HepG2 (cell line): ENCODE measurements around the gene AP3B1. TPM values are rescaled to one million over a fixed set of nuclear protein-coding genes. Genes with fewer than 3 reads are reported as not detected.

ENCODE experiments used
- ATAC-seq: fragments of 200-7000 bp; cut with Tn5 transposase; 3 replicates; pipeline ENCODE4 v1.9.1; 2020; ENCODE audit warnings: mild to moderate bottlenecking, moderate library complexity
- BruUV-seq: library from RNA; stranded (reverse); fragments of 400-500 nt; replicated peaks from 2 replicates; lab custom pipeline; 2021; lab: Mats Ljungman, UMichigan
- CTCF ChIA-PET: fragments of 300-600 bp; formaldehyde crosslinking; extraction: SDS; loops from one replicate; lab custom pipeline; 2021; ENCODE audit warnings: low total read pairs, inconsistent platforms, low intra/inter-chr PET ratio; lab: Yijun Ruan, JAX
- POLR2A ChIA-PET: fragments of 350-600 bp; sonication (Branson Sonifier 250); formaldehyde crosslinking; loops from one replicate; lab custom pipeline; 2020; ENCODE audit warnings: antibody characterized with exemption, inconsistent platforms; lab: Yijun Ruan, JAX
- DNase-seq: peaks from one replicate; pipeline ENCODE4 v3.0.0-alpha.2; 2015; ENCODE audit warnings: low spot score
- FAIRE-seq: peaks from 3 replicates; lab custom pipeline; 2011; peaks lifted over from hg19 to GRCh38; lab: Jason Lieb, UNC
- H2AFZ ChIP-seq: one replicate; pipeline ENCODE4 v1.6.1; 2011; ENCODE audit warnings: low read length, inconsistent platforms
- H3K27ac ChIP-seq: fragments of 300-600 bp; 3 replicates; pipeline ENCODE4 v1.8.0; 2011; ENCODE audit warnings: mixed run types, mild to moderate bottlenecking, mixed read lengths, low read length, inconsistent platforms; ENCODE audit not compliant: insufficient read depth; ENCODE audit errors: extremely low read length
- H3K27me3 ChIP-seq, 2 experiments: fragments of 200-600 bp in 1 of 2; 2 replicates in 1 of 2; 3 replicates in 1 of 2; pipeline versions ENCODE4 v1.6.0 to v1.8.0; 2011; ENCODE audit warnings: low read length in 2 of 2, mild to moderate bottlenecking in 2 of 2, moderate library complexity in 2 of 2, inconsistent platforms in 1 of 2; ENCODE audit not compliant: insufficient read depth in 2 of 2, control insufficient read depth in 1 of 2
- H3K36me3 ChIP-seq, 2 experiments: fragments of 200-600 bp in 1 of 2; replicated peaks in 1 of 2; 2 replicates in 1 of 2; 3 replicates in 1 of 2; pipeline versions ENCODE4 v1.5.1 to v1.8.0; 2011; ENCODE audit warnings: low read length in 2 of 2, inconsistent platforms in 1 of 2; ENCODE audit not compliant: insufficient read depth in 2 of 2, control insufficient read depth in 1 of 2
- H3K4me1 ChIP-seq: 2 replicates; pipeline ENCODE4 v1.5.1; 2012; ENCODE audit warnings: low read length, inconsistent platforms; ENCODE audit not compliant: insufficient read depth
- H3K4me2 ChIP-seq: 2 replicates; pipeline ENCODE4 v1.6.0; 2011; ENCODE audit warnings: low read depth, low read length, inconsistent platforms
- H3K4me3 ChIP-seq, 3 experiments: fragments of 200-600 bp in 1 of 3; sonication (generic), shearing (Covaris generic) in 1 of 3; replicated peaks in 1 of 3; 2 replicates each; pipeline ENCODE4 v1.5.1; 2011 to 2016; ENCODE audit warnings: low read length in 3 of 3, inconsistent platforms in 2 of 3, low read depth in 2 of 3, mild to moderate bottlenecking in 2 of 3, control low read depth in 1 of 3, mixed read lengths in 1 of 3; ENCODE audit not compliant: insufficient read depth in 1 of 3
- H3K79me2 ChIP-seq: one replicate; pipeline ENCODE4 v1.6.1; 2011; ENCODE audit warnings: low read length, inconsistent platforms; ENCODE audit not compliant: insufficient read depth
- H3K9ac ChIP-seq: 2 replicates; pipeline ENCODE4 v1.6.0; 2011; ENCODE audit warnings: mild to moderate bottlenecking, low read depth, low read length, inconsistent platforms; ENCODE audit not compliant: insufficient read depth
- H3K9me3 ChIP-seq: 2 replicates; pipeline ENCODE4 v1.5.1; 2012; ENCODE audit warnings: mild to moderate bottlenecking, low read length
- H4K20me1 ChIP-seq: 2 replicates; pipeline ENCODE4 v1.6.0; 2011; ENCODE audit warnings: inconsistent platforms, mild to moderate bottlenecking, low read length, moderate library complexity; ENCODE audit not compliant: insufficient read depth
- JUND ChIP-seq: sonication (generic); formaldehyde crosslinking; IDR thresholded peaks from 2 replicates; pipeline ENCODE4 v1.8.0; 2022; ENCODE audit warnings: mild to moderate bottlenecking, missing genetic modification reagents
- KDM1A ChIP-seq: IDR thresholded peaks from 2 replicates; pipeline ENCODE4 v1.6.1; 2016; ENCODE audit warnings: missing compliant biosample characterization
- KMT2A ChIP-seq: sonication (generic); formaldehyde crosslinking; IDR thresholded peaks from 2 replicates; pipeline ENCODE4 v1.4.0; 2020; ENCODE audit warnings: missing genetic modification reagents
- MIER2 ChIP-seq: IDR thresholded peaks from 2 replicates; pipeline ENCODE4 v1.6.1; 2016; ENCODE audit warnings: missing biosample characterization, missing genetic modification reagents
- NFE2 ChIP-seq: sonication (generic); formaldehyde crosslinking; IDR thresholded peaks from 2 replicates; pipeline ENCODE4 v1.4.0; 2020; ENCODE audit warnings: missing genetic modification reagents
- ZEB1 ChIP-seq: IDR thresholded peaks from 2 replicates; pipeline ENCODE4 v1.6.1; 2012; ENCODE audit warnings: mild to moderate bottlenecking, low read depth, inconsistent platforms; ENCODE audit not compliant: insufficient replicate concordance
- ZNF234 ChIP-seq: sonication (generic); formaldehyde crosslinking; conservative IDR thresholded peaks from 2 replicates; pipeline ENCODE4 v1.5.1; 2020; ENCODE audit warnings: mild to moderate bottlenecking, missing genetic modification reagents
- ZNF3 ChIP-seq: IDR thresholded peaks from 2 replicates; pipeline ENCODE4 v1.7.0; 2017; ENCODE audit warnings: inconsistent platforms
- ZNF577 ChIP-seq: sonication (generic); formaldehyde crosslinking; IDR thresholded peaks from 2 replicates; pipeline ENCODE4 v1.4.0; 2020; ENCODE audit warnings: mild to moderate bottlenecking, low read depth, missing genetic modification reagents, borderline replicate concordance
- ZNF629 ChIP-seq: sonication (generic); formaldehyde crosslinking; conservative IDR thresholded peaks from 2 replicates; pipeline ENCODE4 v1.5.0; 2020; ENCODE audit warnings: missing genetic modification reagents
- WGBS: methylation state at CpG from one replicate; pipeline ENCODE4 v1.1.6; 2017; ENCODE audit warnings: low lambda C conversion rate; 5-methylcytosine and 5-hydroxymethylcytosine counted together
- in situ Hi-C: cut with HindIII; loops from 2 replicates; pipeline ENCODE4 v1.10.0; 2017; ENCODE audit warnings: low pct_unique_long_range_greater_than_20kb; ENCODE audit not compliant: extremely low pct_ligation_motif_present
- intact Hi-C: fragments of 100-400 bp; cut with micrococcal nuclease; formaldehyde crosslinking; loops from one replicate; pipeline ENCODE4 v1.10.0; 2022; ENCODE audit not compliant: unreplicated experiment
- polyA plus RNA-seq, 8 experiments: library from polyadenylated mRNA; depleted of rRNA in 3 of 8; stranded (reverse) in 7 of 8; unstranded in 1 of 8; fragments of >200 nt; fragmentation: Illumina TruSeq in 4 of 8; extraction: Trizol in 4 of 8; gene quantifications; 2 replicates each; pipeline versions ENCODE4 v1.2.1 to v1.2.3, GENCODE V29; 2011 to 2016; ENCODE audit warnings: low read depth in 4 of 8, missing spikeins in 1 of 8, mixed read lengths in 1 of 8; ENCODE audit not compliant: insufficient read depth in 1 of 8
- total RNA-seq, 5 experiments: library from RNA; depleted of rRNA; stranded (reverse); fragments of >200 nt; fragmentation: Illumina TruSeq; extraction: Trizol; gene quantifications; 2 replicates each; pipeline ENCODE4 v1.2.3, GENCODE V29; 2016; ENCODE audit warnings: low read depth in 1 of 5
- TF ChIP-seq, protein P1 (sequence below): sonication (generic); formaldehyde crosslinking; IDR thresholded peaks from 2 replicates; pipeline ENCODE4 v1.5.0; 2020; ENCODE audit warnings: mild to moderate bottlenecking, missing genetic modification reagents
- TF ChIP-seq, protein P2 (sequence below): sonication (generic); formaldehyde crosslinking; IDR thresholded peaks from 2 replicates; pipeline ENCODE4 v1.4.0; 2020; ENCODE audit warnings: missing genetic modification reagents
- TF ChIP-seq, protein P3 (sequence below): IDR thresholded peaks from 2 replicates; pipeline ENCODE4 v1.6.1; 2018; ENCODE audit warnings: missing genetic modification reagents
- TF ChIP-seq, protein P4 (sequence below): sonication (generic); formaldehyde crosslinking; IDR thresholded peaks from 2 replicates; pipeline ENCODE4 v1.4.0; 2020; ENCODE audit warnings: mild to moderate bottlenecking, missing genetic modification reagents

The AP3B1 gene
- total and polyA plus RNA-seq, 2 of the 13 experiments (the other 11 are each of a cell fraction or from before 2014, with no cell fraction given) = 37.7 to 51.2 TPM

DNA sequence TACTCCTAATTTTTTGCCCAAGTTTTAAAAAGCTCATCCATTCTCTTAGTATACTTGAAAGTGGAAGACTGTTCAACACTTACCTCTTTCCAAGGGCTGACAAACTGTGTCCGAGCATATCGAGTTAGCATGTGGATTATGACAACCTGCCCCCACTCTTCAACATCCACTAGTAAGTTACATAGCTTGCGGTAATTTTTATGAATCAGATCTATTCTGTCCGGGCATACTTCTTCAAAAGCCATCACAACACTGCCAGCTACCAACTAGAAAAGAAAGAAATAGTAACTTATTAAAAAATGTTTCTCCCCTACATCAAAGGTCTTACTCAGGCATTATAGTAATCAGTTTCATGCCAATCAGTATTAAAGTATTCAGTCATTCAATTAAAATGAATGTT is 78.5 kb downstream of the AP3B1 start:
- FAIRE-seq = no peak
- in situ Hi-C loops = no loop called here
- POLR2A ChIA-PET = no interaction called here
- DNase-seq = no peak
- Histone ChIP-seq H3K9me3 (no peaks in the 10 kb centered on the region), H3K27me3 (no peaks in the 10 kb centered on the region), H3K9ac (no peak overlapping the region), H3K4me2 (no peak overlapping the region), H3K36me3 (peaks cover 0 to 21% of the 10 kb centered on the region in 2 experiments; a peak in 4 of 5 replicates), H3K4me3 (no peak overlapping the region), H2AFZ (no peak overlapping the region), H4K20me1 (no peaks in the 10 kb centered on the region), H3K79me2 (no peaks in the 10 kb centered on the region), H3K27ac (no peak overlapping the region), H3K4me1 (no peaks in the 10 kb centered on the region)
- WGBS = 98% methylated on average over 4 of the region's 4 CpGs
- no peak for ATAC-seq
- intact Hi-C loops = no loop called here
- BruUV-seq = no TSS peak
- CTCF ChIA-PET = no interaction called here
- TF ChIP-seq, protein P1, sequence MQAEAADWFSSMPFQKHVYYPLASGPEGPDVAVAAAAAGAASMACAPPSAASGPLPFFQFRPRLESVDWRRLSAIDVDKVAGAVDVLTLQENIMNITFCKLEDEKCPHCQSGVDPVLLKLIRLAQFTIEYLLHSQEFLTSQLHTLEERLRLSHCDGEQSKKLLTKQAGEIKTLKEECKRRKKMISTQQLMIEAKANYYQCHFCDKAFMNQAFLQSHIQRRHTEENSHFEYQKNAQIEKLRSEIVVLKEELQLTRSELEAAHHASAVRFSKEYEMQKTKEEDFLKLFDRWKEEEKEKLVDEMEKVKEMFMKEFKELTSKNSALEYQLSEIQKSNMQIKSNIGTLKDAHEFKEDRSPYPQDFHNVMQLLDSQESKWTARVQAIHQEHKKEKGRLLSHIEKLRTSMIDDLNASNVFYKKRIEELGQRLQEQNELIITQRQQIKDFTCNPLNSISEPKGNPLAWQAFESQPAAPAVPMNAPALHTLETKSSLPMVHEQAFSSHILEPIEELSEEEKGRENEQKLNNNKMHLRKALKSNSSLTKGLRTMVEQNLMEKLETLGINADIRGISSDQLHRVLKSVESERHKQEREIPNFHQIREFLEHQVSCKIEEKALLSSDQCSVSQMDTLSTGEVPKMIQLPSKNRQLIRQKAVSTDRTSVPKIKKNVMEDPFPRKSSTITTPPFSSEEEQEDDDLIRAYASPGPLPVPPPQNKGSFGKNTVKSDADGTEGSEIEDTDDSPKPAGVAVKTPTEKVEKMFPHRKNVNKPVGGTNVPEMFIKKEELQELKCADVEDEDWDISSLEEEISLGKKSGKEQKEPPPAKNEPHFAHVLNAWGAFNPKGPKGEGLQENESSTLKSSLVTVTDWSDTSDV (CRISPR knock-in tag) = no peak
- no peak for TF ChIP-seq KMT2A (CRISPR knock-in tag)
- TF ChIP-seq ZNF234 (CRISPR knock-in tag) = no peak
- no peak for TF ChIP-seq KDM1A (CRISPR knock-in tag)
- TF ChIP-seq, protein P2, sequence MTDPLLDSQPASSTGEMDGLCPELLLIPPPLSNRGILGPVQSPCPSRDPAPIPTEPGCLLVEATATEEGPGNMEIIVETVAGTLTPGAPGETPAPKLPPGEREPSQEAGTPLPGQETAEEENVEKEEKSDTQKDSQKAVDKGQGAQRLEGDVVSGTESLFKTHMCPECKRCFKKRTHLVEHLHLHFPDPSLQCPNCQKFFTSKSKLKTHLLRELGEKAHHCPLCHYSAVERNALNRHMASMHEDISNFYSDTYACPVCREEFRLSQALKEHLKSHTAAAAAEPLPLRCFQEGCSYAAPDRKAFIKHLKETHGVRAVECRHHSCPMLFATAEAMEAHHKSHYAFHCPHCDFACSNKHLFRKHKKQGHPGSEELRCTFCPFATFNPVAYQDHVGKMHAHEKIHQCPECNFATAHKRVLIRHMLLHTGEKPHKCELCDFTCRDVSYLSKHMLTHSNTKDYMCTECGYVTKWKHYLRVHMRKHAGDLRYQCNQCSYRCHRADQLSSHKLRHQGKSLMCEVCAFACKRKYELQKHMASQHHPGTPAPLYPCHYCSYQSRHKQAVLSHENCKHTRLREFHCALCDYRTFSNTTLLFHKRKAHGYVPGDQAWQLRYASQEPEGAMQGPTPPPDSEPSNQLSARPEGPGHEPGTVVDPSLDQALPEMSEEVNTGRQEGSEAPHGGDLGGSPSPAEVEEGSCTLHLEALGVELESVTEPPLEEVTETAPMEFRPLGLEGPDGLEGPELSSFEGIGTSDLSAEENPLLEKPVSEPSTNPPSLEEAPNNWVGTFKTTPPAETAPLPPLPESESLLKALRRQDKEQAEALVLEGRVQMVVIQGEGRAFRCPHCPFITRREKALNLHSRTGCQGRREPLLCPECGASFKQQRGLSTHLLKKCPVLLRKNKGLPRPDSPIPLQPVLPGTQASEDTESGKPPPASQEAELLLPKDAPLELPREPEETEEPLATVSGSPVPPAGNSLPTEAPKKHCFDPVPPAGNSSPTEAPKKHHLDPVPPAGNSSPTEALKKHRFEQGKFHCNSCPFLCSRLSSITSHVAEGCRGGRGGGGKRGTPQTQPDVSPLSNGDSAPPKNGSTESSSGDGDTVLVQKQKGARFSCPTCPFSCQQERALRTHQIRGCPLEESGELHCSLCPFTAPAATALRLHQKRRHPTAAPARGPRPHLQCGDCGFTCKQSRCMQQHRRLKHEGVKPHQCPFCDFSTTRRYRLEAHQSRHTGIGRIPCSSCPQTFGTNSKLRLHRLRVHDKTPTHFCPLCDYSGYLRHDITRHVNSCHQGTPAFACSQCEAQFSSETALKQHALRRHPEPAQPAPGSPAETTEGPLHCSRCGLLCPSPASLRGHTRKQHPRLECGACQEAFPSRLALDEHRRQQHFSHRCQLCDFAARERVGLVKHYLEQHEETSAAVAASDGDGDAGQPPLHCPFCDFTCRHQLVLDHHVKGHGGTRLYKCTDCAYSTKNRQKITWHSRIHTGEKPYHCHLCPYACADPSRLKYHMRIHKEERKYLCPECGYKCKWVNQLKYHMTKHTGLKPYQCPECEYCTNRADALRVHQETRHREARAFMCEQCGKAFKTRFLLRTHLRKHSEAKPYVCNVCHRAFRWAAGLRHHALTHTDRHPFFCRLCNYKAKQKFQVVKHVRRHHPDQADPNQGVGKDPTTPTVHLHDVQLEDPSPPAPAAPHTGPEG (CRISPR knock-in tag) = no peak
- TF ChIP-seq ZNF577 (CRISPR knock-in tag) = no peak
- TF ChIP-seq, protein P3, sequence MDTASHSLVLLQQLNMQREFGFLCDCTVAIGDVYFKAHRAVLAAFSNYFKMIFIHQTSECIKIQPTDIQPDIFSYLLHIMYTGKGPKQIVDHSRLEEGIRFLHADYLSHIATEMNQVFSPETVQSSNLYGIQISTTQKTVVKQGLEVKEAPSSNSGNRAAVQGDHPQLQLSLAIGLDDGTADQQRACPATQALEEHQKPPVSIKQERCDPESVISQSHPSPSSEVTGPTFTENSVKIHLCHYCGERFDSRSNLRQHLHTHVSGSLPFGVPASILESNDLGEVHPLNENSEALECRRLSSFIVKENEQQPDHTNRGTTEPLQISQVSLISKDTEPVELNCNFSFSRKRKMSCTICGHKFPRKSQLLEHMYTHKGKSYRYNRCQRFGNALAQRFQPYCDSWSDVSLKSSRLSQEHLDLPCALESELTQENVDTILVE (CRISPR knock-in tag) = no peak
- no peak for TF ChIP-seq MIER2 (CRISPR knock-in tag)
- no peak for TF ChIP-seq JUND (CRISPR knock-in tag)
- no peak for TF ChIP-seq NFE2 (CRISPR knock-in tag)
- no peak for TF ChIP-seq ZNF629 (CRISPR knock-in tag)
- TF ChIP-seq, protein P4, sequence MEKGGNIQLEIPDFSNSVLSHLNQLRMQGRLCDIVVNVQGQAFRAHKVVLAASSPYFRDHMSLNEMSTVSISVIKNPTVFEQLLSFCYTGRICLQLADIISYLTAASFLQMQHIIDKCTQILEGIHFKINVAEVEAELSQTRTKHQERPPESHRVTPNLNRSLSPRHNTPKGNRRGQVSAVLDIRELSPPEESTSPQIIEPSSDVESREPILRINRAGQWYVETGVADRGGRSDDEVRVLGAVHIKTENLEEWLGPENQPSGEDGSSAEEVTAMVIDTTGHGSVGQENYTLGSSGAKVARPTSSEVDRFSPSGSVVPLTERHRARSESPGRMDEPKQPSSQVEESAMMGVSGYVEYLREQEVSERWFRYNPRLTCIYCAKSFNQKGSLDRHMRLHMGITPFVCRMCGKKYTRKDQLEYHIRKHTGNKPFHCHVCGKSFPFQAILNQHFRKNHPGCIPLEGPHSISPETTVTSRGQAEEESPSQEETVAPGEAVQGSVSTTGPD (CRISPR knock-in tag) = no peak
- TF ChIP-seq ZEB1 = no peak
- TF ChIP-seq ZNF3 (CRISPR knock-in tag) = no peak
